Activated CD8-positive, alpha-beta T cell treated with anti-CD3 and anti-CD28 coated beads for 36 hours (primary cell): Measurements from ENCODE around the gene QRFP. TPM values are rescaled to one million over a fixed set of nuclear protein-coding genes. Genes with fewer than 3 reads are reported as not detected.

Source experiments
- ATAC-seq: fragments of 200-7000 bp; cut with Tn5 transposase; one replicate; pipeline ENCODE4 v1.10.0; 2021; ENCODE audit warnings: mild to moderate bottlenecking, moderate library complexity
- CTCF ChIA-PET: fragments of 350-600 bp; sonication (Branson Sonifier 250); formaldehyde crosslinking; loops from one replicate; lab custom pipeline; 2021; ENCODE audit warnings: antibody characterized with exemption; lab: Charles Lee
- POLR2A ChIA-PET: fragments of 350-600 bp; sonication (Branson Sonifier 250); formaldehyde crosslinking; loops from one replicate; lab custom pipeline; 2021; ENCODE audit warnings: antibody characterized with exemption; lab: Charles Lee
- DNase-seq: peaks from one replicate; pipeline ENCODE4 v3.0.0-alpha.2; 2020
- H3K27ac Mint-ChIP-seq: one replicate; pipeline ENCODE4 v1.8.0; 2021; ENCODE audit warnings: mild to moderate bottlenecking, mixed read lengths
- H3K27me3 Mint-ChIP-seq: one replicate; pipeline ENCODE4 v1.8.0; 2021; ENCODE audit warnings: mixed read lengths
- H3K36me3 Mint-ChIP-seq: one replicate; pipeline ENCODE4 v1.8.0; 2021; ENCODE audit warnings: low read depth, mixed read lengths
- H3K4me1 Mint-ChIP-seq: one replicate; pipeline ENCODE4 v1.8.0; 2021; ENCODE audit warnings: low read depth, mixed read lengths
- H3K4me3 Mint-ChIP-seq: one replicate; pipeline ENCODE4 v1.8.0; 2021; ENCODE audit warnings: mild to moderate bottlenecking, moderate library complexity, mixed read lengths
- H3K9me3 Mint-ChIP-seq: one replicate; pipeline ENCODE4 v1.8.0; 2021; ENCODE audit warnings: mixed read lengths
- CTCF ChIP-seq: fragments of 200-600 bp; IDR thresholded peaks from one replicate; pipeline ENCODE4 v1.8.0; 2022; ENCODE audit warnings: antibody characterized with exemption, mild to moderate bottlenecking
- intact Hi-C: fragments of 100-400 bp; cut with micrococcal nuclease; formaldehyde crosslinking; loops from one replicate; pipeline ENCODE4 v1.10.0; 2022
- total RNA-seq, 2 experiments: library from RNA; stranded (reverse); gene quantifications; one replicate each; pipeline ENCODE4 v1.2.3, GENCODE V29; 2021

Gene QRFP, protein sequence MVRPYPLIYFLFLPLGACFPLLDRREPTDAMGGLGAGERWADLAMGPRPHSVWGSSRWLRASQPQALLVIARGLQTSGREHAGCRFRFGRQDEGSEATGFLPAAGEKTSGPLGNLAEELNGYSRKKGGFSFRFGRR
- total RNA-seq: not detected

DNA sequence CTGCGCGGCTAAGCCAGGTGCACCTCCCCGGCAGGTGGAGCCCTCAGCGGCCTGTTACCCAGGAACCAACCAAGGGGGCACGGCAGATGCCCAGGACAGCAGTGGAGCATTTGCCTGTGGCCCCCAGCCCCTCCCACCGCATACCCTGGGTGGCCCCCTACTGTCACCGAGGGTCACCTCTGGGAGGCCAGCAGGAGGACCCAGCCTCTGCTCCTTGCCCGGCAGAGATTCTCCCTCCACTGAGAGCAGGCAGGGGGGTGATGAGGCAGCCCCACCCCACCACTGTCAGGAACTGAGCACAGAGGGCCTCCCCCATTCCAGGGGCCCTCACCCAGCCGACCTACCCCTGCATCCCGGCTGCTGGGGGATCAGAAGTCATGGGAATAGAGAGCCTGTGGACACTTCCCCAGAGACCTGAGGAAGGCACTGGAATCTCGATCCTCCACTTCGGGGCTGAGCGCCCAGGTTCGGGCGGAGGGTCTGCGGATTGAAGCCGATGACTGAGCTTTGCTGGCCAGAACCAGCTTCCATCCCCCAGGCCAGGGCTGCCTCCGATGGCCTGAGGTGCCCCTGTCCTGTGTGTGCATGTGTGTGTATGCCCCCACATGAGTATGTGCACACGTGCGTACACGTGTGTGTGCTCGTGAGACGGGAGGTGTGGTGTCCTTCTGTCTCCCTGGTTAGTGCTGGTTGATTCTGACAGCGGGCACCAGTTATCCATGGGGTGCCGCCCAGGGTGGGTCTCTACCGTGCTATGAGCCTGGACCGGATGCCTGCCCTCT, at the start of gene QRFP:
QRFP (minus strand) TSS at position 580 of the 782 bp plus-strand sequence. CDS start 2,974 bp downstream, outside the sequence.
- no peaks in the 10 kb centered on the region for H3K27me3 Mint-ChIP-seq
- POLR2A ChIA-PET: no interaction called here
- ATAC-seq: no peak
- intact Hi-C loops: no loop called here
- no peaks in the 10 kb centered on the region for H3K4me1 Mint-ChIP-seq
- no peaks in the 10 kb centered on the region for H3K36me3 Mint-ChIP-seq
- CTCF ChIA-PET: no interaction called here
- no peak for DNase-seq
- no peak for TF ChIP-seq CTCF
- no peak within 1 kb of the TSS for H3K4me3 Mint-ChIP-seq
- H3K27ac Mint-ChIP-seq: no peak within 1 kb of the TSS
- no peaks in the 10 kb centered on the region for H3K9me3 Mint-ChIP-seq

GRCh38 chr9:130945173-130945572, 48.6 kb upstream of the QRFP start:
- ATAC-seq (no peak), DNase-seq (no peak)
- Mint-ChIP-seq H3K27ac (no peak overlapping the region), H3K4me1 (peaks cover 5% of the 10 kb centered on the region), H3K4me3 (no peak overlapping the region), H3K36me3 (no peaks in the 10 kb centered on the region), H3K9me3 (peaks cover 3% of the 10 kb centered on the region), H3K27me3 (peaks cover 36% of the 10 kb centered on the region)
- POLR2A ChIA-PET: interaction anchor here (1.3 kb wide), 1 partner anchor 244 kb away, joined by 4 read pairs; no protein-coding TSS in a partner anchor
- CTCF ChIA-PET: no interaction called here
- intact Hi-C loops: no loop called here
- no peak for TF ChIP-seq CTCF

DNA sequence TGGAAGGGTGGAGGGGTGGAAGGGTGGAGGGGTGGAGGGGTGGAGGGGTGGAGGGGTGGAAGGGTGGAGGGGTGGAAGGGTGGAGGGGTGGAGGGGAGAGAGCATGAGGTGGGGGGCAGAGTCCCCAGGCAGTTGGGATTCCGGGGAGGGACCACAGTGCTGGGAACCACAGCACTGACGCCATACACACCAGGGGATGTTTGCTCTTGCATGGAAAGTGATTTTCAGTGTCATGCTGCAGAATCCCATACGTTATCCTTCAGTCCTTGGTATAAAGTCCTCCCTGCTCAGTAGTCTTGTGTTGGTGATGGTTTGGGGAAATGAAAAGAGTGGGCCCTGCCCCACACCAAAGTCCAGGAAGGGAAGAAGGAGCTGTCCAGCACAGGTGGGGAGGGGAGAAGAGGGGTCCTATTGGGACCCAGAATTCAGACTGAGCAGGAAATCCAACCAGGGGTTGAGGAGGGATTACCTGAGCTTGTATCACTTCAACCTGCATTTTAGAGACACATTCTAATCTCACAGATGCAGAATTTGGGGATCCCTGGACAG, 48.0 kb upstream of the QRFP start:
- ATAC-seq (no peak), DNase-seq (no peak)
- Mint-ChIP-seq H3K4me1 (peaks cover 5% of the 10 kb centered on the region), H3K9me3 (peaks cover under 1% of the 10 kb centered on the region), H3K36me3 (no peaks in the 10 kb centered on the region), H3K27ac (no peak overlapping the region), H3K4me3 (no peak overlapping the region), H3K27me3 (peaks cover 36% of the 10 kb centered on the region)
- POLR2A ChIA-PET: interaction anchor here (1.3 kb wide), 1 partner anchor 243 kb away, joined by 4 read pairs; no protein-coding TSS in a partner anchor
- intact Hi-C loops: no loop called here
- CTCF ChIA-PET: no interaction called here
- TF ChIP-seq CTCF: no peak

GRCh38 chr9:130943777-130944176, 47.2 kb upstream of the QRFP start:
- no peak for ATAC-seq
- POLR2A ChIA-PET: no interaction called here
- no peaks in the 10 kb centered on the region for H3K9me3 Mint-ChIP-seq
- no peaks in the 10 kb centered on the region for H3K36me3 Mint-ChIP-seq
- H3K27ac Mint-ChIP-seq: no peak overlapping the region
- H3K27me3 Mint-ChIP-seq: peaks cover 32% of the 10 kb centered on the region
- CTCF ChIA-PET: interaction anchor here (1.6 to 2.2 kb wide), 2 partner anchors 9 to 242 kb away, joined by 3 to 6 read pairs; no protein-coding TSS in a partner anchor
- DNase-seq: no peak
- intact Hi-C loops: no loop called here
- TF ChIP-seq CTCF: no peak
- H3K4me1 Mint-ChIP-seq: peaks cover 6% of the 10 kb centered on the region
- no peak overlapping the region for H3K4me3 Mint-ChIP-seq

GRCh38 chr9:130943221-130943620, 46.6 kb upstream of the QRFP start:
- no peaks in the 10 kb centered on the region for H3K36me3 Mint-ChIP-seq
- H3K9me3 Mint-ChIP-seq: no peaks in the 10 kb centered on the region
- peaks cover 7% of the 10 kb centered on the region for H3K4me1 Mint-ChIP-seq
- intact Hi-C loops: no loop called here
- no peak overlapping the region for H3K4me3 Mint-ChIP-seq
- TF ChIP-seq CTCF: no peak
- DNase-seq (no peak), ATAC-seq (no peak)
- no peak overlapping the region for H3K27ac Mint-ChIP-seq
- CTCF ChIA-PET: interaction anchor here (1.6 to 2.2 kb wide), 2 partner anchors 9 to 242 kb away, joined by 3 to 6 read pairs; no protein-coding TSS in a partner anchor
- POLR2A ChIA-PET: no interaction called here
- H3K27me3 Mint-ChIP-seq: peaks cover 31% of the 10 kb centered on the region
